GM18951 (cell line): Measurements from ENCODE around the gene PRDM4.

Experiments
- POLR2A ChIP-seq: IDR thresholded peaks from 4 replicates; pipeline ENCODE4 v1.6.1; 2011; ENCODE audit warnings: mild to moderate bottlenecking; ENCODE audit not compliant: insufficient read length, insufficient read depth; ENCODE audit errors: extremely low read depth
- in situ Hi-C: fragments of 300-500 bp; cut with MboI; formaldehyde crosslinking; loops from one replicate; pipeline ENCODE4 v1.12.0; 2022; ENCODE audit warnings: low sequenced_read_pairs, mixed read lengths, inconsistent platforms; ENCODE audit not compliant: unreplicated experiment

PRDM4 gene

GRCh38 chr12:107780298-107780697 is 19.4 kb upstream of the PRDM4 start:
- no peak for TF ChIP-seq POLR2A
- in situ Hi-C loops: no loop called here

- no peak for TF ChIP-seq POLR2A
- in situ Hi-C loops: no loop called here
Measured at GRCh38 chr12:107779077-107779831, 18.3 kb upstream of the PRDM4 start.

DNA sequence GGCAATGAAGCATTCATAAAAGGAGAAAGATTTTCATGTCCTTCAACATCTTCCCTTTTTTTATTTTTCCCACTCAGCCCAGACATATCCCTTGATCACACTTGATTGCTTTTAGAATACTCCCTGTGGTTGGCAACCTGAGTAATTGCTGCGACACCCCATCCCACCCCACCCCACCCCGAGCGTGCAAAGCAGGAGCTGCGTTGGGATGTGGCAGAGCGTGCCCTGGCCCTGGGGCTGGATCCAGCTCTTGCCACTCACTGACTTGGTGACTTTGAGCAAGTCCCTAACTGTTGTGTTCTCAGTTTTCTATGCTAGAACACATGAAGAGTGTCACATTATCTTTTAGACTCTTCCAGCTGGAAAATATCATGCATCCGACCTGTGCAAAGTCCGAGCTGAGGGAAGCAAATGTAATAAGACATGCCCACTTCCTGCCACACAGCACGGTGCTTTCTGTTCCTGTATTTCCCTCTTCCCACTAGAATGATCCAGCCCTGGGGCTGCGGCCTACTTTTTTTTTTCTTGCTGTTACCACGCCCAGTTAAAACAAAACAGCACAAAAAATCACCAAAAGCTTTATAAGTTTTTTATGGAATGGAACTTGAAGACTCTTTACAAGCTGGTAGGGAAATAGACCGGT is 17.6 kb upstream of the PRDM4 start:
- TF ChIP-seq POLR2A: no peak

DNA sequence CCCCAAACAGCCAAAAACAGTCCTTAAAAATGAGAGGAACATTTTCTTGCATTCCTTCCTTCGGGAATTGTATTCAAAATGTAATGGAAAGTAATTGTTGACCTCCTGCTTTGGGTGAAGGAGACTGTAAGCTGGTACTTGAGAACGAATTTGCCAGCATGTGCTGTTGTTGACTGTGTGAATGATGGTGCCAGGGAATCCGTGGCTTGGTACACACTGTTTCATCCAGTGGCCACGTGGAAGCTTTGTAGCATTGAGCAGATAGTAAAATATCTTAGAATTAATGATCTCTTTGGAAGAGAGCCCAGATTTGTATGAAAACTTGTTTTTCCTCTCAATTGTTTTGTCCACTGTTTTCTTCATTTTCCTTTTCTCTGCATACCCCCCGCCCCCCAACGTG is 15.2 kb upstream of the PRDM4 start:
- TF ChIP-seq POLR2A: no peak
- in situ Hi-C loops: no loop called here

More for the DNA sequence above, 17.6 kb upstream of the PRDM4 start:
- in situ Hi-C loops: no loop called here

- in situ Hi-C loops: no loop called here
- TF ChIP-seq POLR2A: no peak
Measured at GRCh38 chr12:107775093-107775721, 14.3 kb upstream of the PRDM4 start.

DNA sequence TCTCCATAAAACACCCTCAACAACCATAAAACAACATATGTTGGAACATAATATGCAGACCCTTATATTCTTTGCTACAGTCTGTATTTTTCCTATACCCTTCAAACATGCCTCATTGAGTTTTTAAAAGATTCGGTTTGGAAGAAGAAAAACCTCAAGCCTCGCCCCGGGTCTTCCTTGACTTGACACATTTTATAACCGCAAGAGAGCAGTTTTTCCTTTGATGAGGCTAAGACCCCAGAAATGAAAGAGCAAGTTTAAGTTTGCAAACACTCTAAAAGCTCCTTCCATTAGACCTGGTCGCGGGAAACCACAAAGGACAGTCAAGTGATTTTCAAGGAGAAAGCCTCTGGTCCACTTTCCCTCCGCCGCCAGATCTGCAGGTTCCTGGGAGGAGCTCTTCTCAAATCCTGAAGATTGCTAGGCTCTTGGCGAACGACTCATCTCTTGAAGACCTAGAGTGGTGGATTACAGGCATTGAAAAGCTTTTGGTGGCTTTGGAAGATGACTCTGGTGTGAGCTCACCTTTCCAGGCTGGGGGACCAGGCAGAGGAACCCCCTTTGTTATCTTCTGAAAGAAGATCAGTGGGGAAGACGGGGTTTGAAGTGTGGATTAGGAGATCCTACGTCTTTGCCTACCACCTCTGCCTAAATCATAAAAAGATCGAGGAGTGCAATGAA is 13.6 kb upstream of the PRDM4 start, which contains the start of gene ASCL4:
TSS of gene ASCL4 (plus strand) at position 356 of the 681 bp plus-strand sequence. CDS start 515 bp downstream, outside the sequence.
- in situ Hi-C loops: no loop called here

GRCh38 chr12:107767466-107767865 is 6.5 kb upstream of the PRDM4 start:
- in situ Hi-C loops: no loop called here
- TF ChIP-seq POLR2A: no peak

More for the DNA sequence above, 13.6 kb upstream of the PRDM4 start, which contains the start of gene ASCL4:
- TF ChIP-seq POLR2A: no peak

GRCh38 chr12:107765316-107765715 is 4.4 kb upstream of the PRDM4 start:
- in situ Hi-C loops: no loop called here
- TF ChIP-seq POLR2A: no peak

DNA sequence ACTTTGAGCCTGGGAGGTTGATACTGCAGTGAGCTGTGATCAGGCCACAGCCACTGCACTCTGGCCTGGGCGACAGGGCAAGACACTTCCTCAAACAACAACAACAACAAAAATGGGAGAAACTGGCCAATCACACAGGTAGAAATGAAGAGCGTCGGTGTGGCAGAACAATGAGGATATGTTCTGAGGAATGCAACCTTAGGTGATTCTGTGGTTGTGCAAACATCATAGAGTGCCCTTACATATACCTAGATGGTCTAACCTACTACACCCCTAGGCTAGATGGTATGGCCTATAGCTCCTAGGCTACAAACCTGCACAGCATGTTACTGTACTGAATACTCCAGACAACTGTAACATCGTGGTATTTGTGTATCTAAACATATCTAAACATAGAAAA is 3.7 kb upstream of the PRDM4 start:
- TF ChIP-seq POLR2A: no peak
- in situ Hi-C loops: no loop called here

DNA sequence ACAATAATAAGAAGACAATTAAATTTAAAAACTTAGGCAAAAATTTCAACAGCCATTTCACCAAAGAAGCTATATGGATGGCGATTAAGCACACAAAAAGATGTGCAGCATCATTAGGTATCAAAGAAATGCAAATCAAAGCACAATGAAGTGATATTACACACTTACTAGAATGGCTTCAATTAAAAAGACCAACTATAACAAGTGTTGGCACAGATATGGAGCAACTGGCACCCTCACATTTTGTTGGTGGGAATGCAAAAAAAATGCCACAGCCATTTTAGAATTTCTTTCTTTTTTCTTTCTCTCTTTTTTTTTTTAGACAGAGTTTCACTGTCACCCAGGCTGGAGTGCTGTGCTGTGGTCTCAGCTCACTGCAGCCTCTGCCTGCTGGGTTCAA is 1.9 kb upstream of the PRDM4 start:
- TF ChIP-seq POLR2A: no peak
- in situ Hi-C loops: no loop called here

DNA sequence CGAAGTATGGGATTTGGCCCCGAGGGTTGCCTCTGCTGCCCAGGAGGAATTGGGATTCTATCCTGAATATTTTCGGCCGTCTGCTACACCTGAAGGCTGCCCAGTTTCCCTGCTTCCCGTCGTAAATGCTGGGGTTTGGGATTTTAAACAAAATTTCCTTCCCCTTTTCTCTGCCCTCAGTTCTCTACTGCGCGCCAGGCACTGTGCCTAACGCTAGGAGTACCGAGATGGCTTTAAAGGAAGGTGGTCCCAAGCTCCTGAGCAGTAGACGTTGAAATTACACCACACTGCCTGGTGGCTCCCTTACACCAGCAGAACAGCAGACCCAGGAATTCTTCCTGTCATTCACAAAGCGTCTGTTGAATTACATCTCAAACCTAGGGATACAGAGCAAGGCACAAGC is 566 bp upstream of the PRDM4 start:
- TF ChIP-seq POLR2A: no peak
- in situ Hi-C loops: no loop called here

GRCh38 chr12:107760207-107760808 is 629 bp downstream of the PRDM4 start:
- in situ Hi-C loops: no loop called here

DNA sequence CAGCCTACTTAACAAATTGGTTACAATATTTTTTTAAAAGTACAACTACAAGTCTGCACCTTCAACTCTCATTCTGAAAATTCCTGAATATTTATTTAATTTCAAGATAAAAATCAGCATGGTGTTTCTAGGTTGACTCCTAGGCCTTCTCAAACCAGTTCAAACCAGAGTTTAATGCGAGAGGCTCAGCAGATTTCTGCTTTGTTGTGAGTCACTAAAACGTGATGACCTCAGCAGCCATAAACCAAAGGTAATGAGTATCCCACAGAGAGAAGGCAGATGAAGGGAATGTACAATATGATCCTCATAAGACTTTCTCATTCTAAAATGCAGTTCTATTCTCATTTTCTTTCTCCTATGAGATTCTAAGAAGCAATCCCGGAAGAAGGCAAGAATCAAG is 1.5 kb downstream of the PRDM4 start:
- no peak for TF ChIP-seq POLR2A
- in situ Hi-C loops: loop anchor here (10.0 kb wide), 1 partner anchor 125 kb away; no protein-coding TSS in a partner anchor

More at GRCh38 chr12:107760207-107760808, 629 bp downstream of the PRDM4 start:
- TF ChIP-seq POLR2A: no peak
